OCI-M2 (cell line): ENCODE results near the gene CCDC197.

Experiments
- DNase-seq: peaks from one replicate; lab custom pipeline; 2025; ENCODE audit not compliant: unreplicated experiment; lab: John Stamatoyannopoulos, UW

The CCDC197 gene

GRCh38 chr14:94054936-94055335 is 57.8 kb downstream of the CCDC197 start:
- DNase-seq = no peak

DNA sequence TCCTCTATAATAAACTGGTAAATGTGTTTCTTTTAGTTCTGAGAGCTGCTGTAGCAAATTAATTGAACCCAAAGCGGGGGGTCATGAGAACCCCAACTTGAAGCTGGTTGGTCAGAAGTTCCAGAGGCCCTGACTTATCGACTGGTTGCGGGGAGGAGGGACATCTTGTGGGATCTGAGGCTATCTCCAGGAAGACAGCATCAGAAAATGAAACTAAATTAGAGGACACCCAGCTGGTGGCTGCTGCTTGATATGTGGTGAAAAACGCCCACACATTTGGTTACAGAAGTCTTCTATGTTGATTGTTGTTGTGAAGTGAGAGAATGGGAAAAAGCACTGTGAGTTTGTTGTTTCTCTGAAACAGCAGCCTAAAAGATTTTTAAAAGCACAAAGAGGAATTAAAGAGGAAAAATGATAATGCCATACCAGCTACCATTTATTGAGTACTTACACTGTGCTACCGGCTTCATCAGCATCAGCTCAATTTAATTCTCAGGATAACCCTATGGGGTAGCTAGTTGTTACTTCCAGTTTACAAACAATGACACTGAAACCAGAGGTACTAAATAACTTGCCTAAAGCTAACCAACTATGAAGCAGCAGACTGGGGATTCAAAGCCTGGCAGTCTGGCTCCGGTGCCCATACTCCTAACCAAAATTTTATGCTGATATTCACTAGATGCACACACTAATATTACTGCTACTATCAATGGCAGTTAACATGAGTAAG is 59.6 kb downstream of the CCDC197 start:
- DNase-seq = no peak

GRCh38 chr14:94058128-94058673 is 61.1 kb downstream of the CCDC197 start:
- no peak for DNase-seq
